ENCODE results near the gene FXYD6. TPM values are rescaled to one million over a fixed set of nuclear protein-coding genes. Genes with fewer than 3 reads are reported as not detected.
A peak's percentile ranks its signal among the peaks of the same experiment; 100 is the strongest.

FXYD6 gene
- total and polyA plus RNA-seq, 9 of the 15 experiments (the other 6 are each of a cell fraction or from before 2014, with no cell fraction given): 0.07 to 0.35 TPM; not detected in 7

- no peaks in the 10 kb centered on the region for H3K36me3 ChIP-seq (ENCODE audit: control insufficient read depth, insufficient read depth, low read length)
- peaks cover 0 to 18% of the 10 kb centered on the region in 2 experiments; a peak in 2 of 5 replicates for H3K4me1 ChIP-seq (replicated peaks in 1 of 2; ENCODE audit: control insufficient read depth in 2 of 2, insufficient read depth in 2 of 2, low read length in 2 of 2)
- peaks cover 2% of the 10 kb centered on the region for H3K9me1 ChIP-seq (ENCODE audit: control insufficient read depth, insufficient read depth, low read length)
- BruUV-seq (replicated peaks): no TSS peak
- no peaks in the 10 kb centered on the region for H3K9me3 ChIP-seq (replicated peaks; ENCODE audit: control insufficient read depth, insufficient read depth, low read depth, low read length)
- POLR2A ChIA-PET: interaction anchor here (0.6 kb wide), 1 partner anchor 109 kb away, joined by 3 read pairs; no protein-coding TSS in a partner anchor
- DNase-seq (ENCODE audit: extremely low read depth in 1 of 4, low spot score in 3 of 4) (peak; percentile 40 to 56 (median 54)), FAIRE-seq (no peak), ATAC-seq (peak; percentile 64)
- no peak overlapping the region for H3K4me3 ChIP-seq
- intact Hi-C loops (cut with micrococcal nuclease) (loop anchor here (1.0 kb wide), 1 partner anchor 125 kb away; no protein-coding TSS in a partner anchor), in situ Hi-C loops (cut with MboI) (loop anchor here (5.0 kb wide), 2 partner anchors 125 to 225 kb away; no protein-coding TSS in a partner anchor)
- no peak overlapping the region for H3K27ac ChIP-seq (ENCODE audit: extremely low read depth, low read depth, low read length)
- no peak overlapping the region for H3K4me2 ChIP-seq (ENCODE audit: insufficient read depth, low read length)
- peaks cover 13% of the 10 kb centered on the region for H4K20me1 ChIP-seq (replicated peaks; ENCODE audit: control insufficient read depth, insufficient read depth, low read length)
- WGBS (ENCODE audit: insufficient coverage, low coverage, missing lambda C conversion rate): 12% methylated on average over 30 of the region's 33 CpGs
- H3K79me2 ChIP-seq (ENCODE audit: control insufficient read depth, insufficient read depth, low read length): no peaks in the 10 kb centered on the region
- CTCF ChIA-PET (ENCODE audit: low intra/inter-chr PET ratio): interaction anchor here (0.6 to 3.3 kb wide), 4 partner anchors 124 to 243 kb away, joined by 3 to 32 read pairs (median 14); no protein-coding TSS in a partner anchor
- H2AFZ ChIP-seq (ENCODE audit: low read depth, low read length): no peak overlapping the region
- no peak overlapping the region for H3K9ac ChIP-seq (ENCODE audit: insufficient read depth in 1 of 2, low read depth in 2 of 2, low read length in 2 of 2)
- H3K27me3 ChIP-seq (ENCODE audit: control insufficient read depth in 2 of 2, insufficient read depth in 2 of 2, low read length in 2 of 2): peaks cover 11 to 49% of the 10 kb centered on the region in 2 experiments
- TF ChIP-seq RB1 (IDR thresholded peaks at IDR 0.05; ENCODE audit: low read depth): peak; percentile 16; the same call in 1 of the 2 replicates
- TF ChIP-seq NCOA1 (IDR thresholded peaks at IDR 0.05; ENCODE audit: low read depth): no peak
- TF ChIP-seq SFPQ (IDR thresholded peaks at IDR 0.05; ENCODE audit: low read depth, low read length): no peak
- peak; percentile 52 for TF ChIP-seq REST (IDR thresholded peaks at IDR 0.05; ENCODE audit: borderline replicate concordance)
- no peak for TF ChIP-seq REST (CRISPR knock-in tag; IDR thresholded peaks at IDR 0.05; ENCODE audit: low read depth)
- peak; percentile 54 for TF ChIP-seq SMC3 (conservative IDR thresholded peaks at IDR 0.05; ENCODE audit: insufficient read depth, low read depth, low read length)
- no peak for TF ChIP-seq GTF2B (IDR thresholded peaks at IDR 0.05; ENCODE audit: extremely low read depth, insufficient read length)
- TF ChIP-seq GATAD2A (IDR thresholded peaks at IDR 0.05): no peak
Measured at GRCh38 chr11:117822074-117823033, 54.1 kb downstream of the FXYD6 start.

All from K562 (cell line).